ENCODE data around the gene SLC26A11. TPM values are rescaled to one million over a fixed set of nuclear protein-coding genes. Genes with fewer than 3 reads are reported as not detected.
A peak's percentile ranks its signal among the peaks of the same experiment; 100 is the strongest.

The SLC26A11 gene
- polyA plus RNA-seq, 1 donor (not counting 4 experiments of a cell fraction or from before 2014, with no cell fraction given): 2.2 TPM

- Histone ChIP-seq H3K9me1 (ENCODE audit: control insufficient read depth, extremely low read depth, insufficient read depth, low read length) (no peaks in the 10 kb centered on the region), H3K27me3 (ENCODE audit: control insufficient read depth, extremely low read depth, insufficient read depth, low read length) (no peaks in the 10 kb centered on the region), H3K79me2 (ENCODE audit: control insufficient read depth, insufficient read depth, low read length) (no peaks in the 10 kb centered on the region), H3K4me1 (ENCODE audit: control insufficient read depth, extremely low read depth, insufficient read depth, low read length) (peaks cover 29% of the 10 kb centered on the region), H3K36me3 (ENCODE audit: control insufficient read depth in 2 of 2, extremely low read depth in 1 of 2, insufficient read depth in 2 of 2, low read length in 2 of 2) (no peaks in the 10 kb centered on the region), H4K20me1 (ENCODE audit: control insufficient read depth, extremely low read depth, insufficient read depth, low read length) (no peaks in the 10 kb centered on the region), H3K4me3 (ENCODE audit: control insufficient read depth in 2 of 3, extremely low read depth in 1 of 3, insufficient read depth in 2 of 3, low read depth in 1 of 3, low read length in 3 of 3) (no peak overlapping the region), H3K27ac (ENCODE audit: control insufficient read depth, insufficient read depth, low read length) (no peak overlapping the region), H2AFZ (ENCODE audit: control insufficient read depth, low read length) (no peak overlapping the region), H3K9ac (ENCODE audit: control insufficient read depth, extremely low read depth, insufficient read depth, low read length) (peak overlapping the region; percentile 15), H3K9me3 (ENCODE audit: control insufficient read depth, low read depth, low read length) (no peaks in the 10 kb centered on the region), H3K4me2 (ENCODE audit: control insufficient read depth, extremely low read depth, insufficient read depth, low read depth, low read length) (no peak overlapping the region)
- FAIRE-seq: no peak
- TF ChIP-seq CTCF (optimal IDR thresholded peaks at IDR 0.05 in 1 of 3, IDR thresholded peaks at IDR 0.05 in 1 of 3, conservative IDR thresholded peaks at IDR 0.05 in 1 of 3; ENCODE audit: extremely low read depth in 1 of 3, insufficient read depth in 2 of 3, low read length in 3 of 3): peak; percentile 82 to 96 (median 95)
- no peak for TF ChIP-seq EZH2 (IDR thresholded peaks at IDR 0.05; ENCODE audit: low read length)
- dilution Hi-C loops (cut with MboI; ENCODE audit: extremely low pct_ligation_motif_present, low sequenced_read_pairs): no loop called here
- no peak for DNase-seq (ENCODE audit: low read depth, low spot score)
Measured at GRCh38 chr17:80252871-80253270, 32.6 kb downstream of the SLC26A11 start.

- FAIRE-seq: no peak
- no peak for DNase-seq (ENCODE audit: low read depth, low spot score)
- no peaks in the 10 kb centered on the region for H3K79me2 ChIP-seq (ENCODE audit: control insufficient read depth, insufficient read depth, low read length)
- H3K4me3 ChIP-seq (ENCODE audit: control insufficient read depth in 2 of 3, extremely low read depth in 1 of 3, insufficient read depth in 2 of 3, low read depth in 1 of 3, low read length in 3 of 3): no peak overlapping the region
- H2AFZ ChIP-seq (ENCODE audit: control insufficient read depth, low read length): no peak overlapping the region
- H3K27ac ChIP-seq (ENCODE audit: control insufficient read depth, insufficient read depth, low read length): peak overlapping the region; percentile 65
- no peak overlapping the region for H3K4me2 ChIP-seq (ENCODE audit: control insufficient read depth, extremely low read depth, insufficient read depth, low read depth, low read length)
- dilution Hi-C loops (cut with MboI; ENCODE audit: extremely low pct_ligation_motif_present, low sequenced_read_pairs): no loop called here
- H3K9ac ChIP-seq (ENCODE audit: control insufficient read depth, extremely low read depth, insufficient read depth, low read length): peak overlapping the region; percentile 15
- H3K36me3 ChIP-seq (ENCODE audit: control insufficient read depth in 2 of 2, extremely low read depth in 1 of 2, insufficient read depth in 2 of 2, low read length in 2 of 2): no peaks in the 10 kb centered on the region
- TF ChIP-seq CTCF (optimal IDR thresholded peaks at IDR 0.05 in 1 of 3, IDR thresholded peaks at IDR 0.05 in 1 of 3, conservative IDR thresholded peaks at IDR 0.05 in 1 of 3; ENCODE audit: extremely low read depth in 1 of 3, insufficient read depth in 2 of 3, low read length in 3 of 3): no peak
- TF ChIP-seq EZH2 (IDR thresholded peaks at IDR 0.05; ENCODE audit: low read length): no peak
- H3K9me3 ChIP-seq (ENCODE audit: control insufficient read depth, low read depth, low read length): no peaks in the 10 kb centered on the region
- H4K20me1 ChIP-seq (ENCODE audit: control insufficient read depth, extremely low read depth, insufficient read depth, low read length): no peaks in the 10 kb centered on the region
- no peaks in the 10 kb centered on the region for H3K9me1 ChIP-seq (ENCODE audit: control insufficient read depth, extremely low read depth, insufficient read depth, low read length)
- no peaks in the 10 kb centered on the region for H3K27me3 ChIP-seq (ENCODE audit: control insufficient read depth, extremely low read depth, insufficient read depth, low read length)
- peaks cover 29% of the 10 kb centered on the region for H3K4me1 ChIP-seq (ENCODE audit: control insufficient read depth, extremely low read depth, insufficient read depth, low read length)
Measured at GRCh38 chr17:80253631-80254395, 33.6 kb downstream of the SLC26A11 start.
